ENCODE data around the gene PDIA3. TPM values are rescaled to one million over a fixed set of nuclear protein-coding genes. Genes with fewer than 3 reads are reported as not detected.
A peak's percentile ranks its signal among the peaks of the same experiment; 100 is the strongest.

Gene PDIA3
- total RNA-seq, 4 donors from 2014 or later = 99.0 to 143 (median 132) TPM

DNA sequence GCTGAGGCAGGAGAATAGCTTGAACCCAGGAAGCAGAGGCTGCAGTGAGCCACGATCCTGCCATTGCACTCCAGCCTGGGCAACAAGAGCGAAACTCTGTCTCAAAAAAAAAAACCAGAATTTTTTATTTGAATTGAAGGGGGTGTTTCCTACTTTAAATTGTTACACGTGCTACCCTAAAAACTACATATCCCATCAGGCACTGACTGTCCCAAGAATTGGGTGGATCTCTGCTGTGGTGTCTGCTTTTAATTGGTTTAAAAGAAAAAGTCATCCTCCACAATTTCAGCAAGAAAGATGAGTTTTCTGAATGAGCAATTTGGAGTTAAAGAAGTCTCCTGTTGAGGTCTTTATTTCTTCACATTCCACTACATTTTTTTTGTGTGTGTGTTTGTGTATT lies 2.1 kb downstream of the PDIA3 start:
- TF ChIP-seq, protein P1, sequence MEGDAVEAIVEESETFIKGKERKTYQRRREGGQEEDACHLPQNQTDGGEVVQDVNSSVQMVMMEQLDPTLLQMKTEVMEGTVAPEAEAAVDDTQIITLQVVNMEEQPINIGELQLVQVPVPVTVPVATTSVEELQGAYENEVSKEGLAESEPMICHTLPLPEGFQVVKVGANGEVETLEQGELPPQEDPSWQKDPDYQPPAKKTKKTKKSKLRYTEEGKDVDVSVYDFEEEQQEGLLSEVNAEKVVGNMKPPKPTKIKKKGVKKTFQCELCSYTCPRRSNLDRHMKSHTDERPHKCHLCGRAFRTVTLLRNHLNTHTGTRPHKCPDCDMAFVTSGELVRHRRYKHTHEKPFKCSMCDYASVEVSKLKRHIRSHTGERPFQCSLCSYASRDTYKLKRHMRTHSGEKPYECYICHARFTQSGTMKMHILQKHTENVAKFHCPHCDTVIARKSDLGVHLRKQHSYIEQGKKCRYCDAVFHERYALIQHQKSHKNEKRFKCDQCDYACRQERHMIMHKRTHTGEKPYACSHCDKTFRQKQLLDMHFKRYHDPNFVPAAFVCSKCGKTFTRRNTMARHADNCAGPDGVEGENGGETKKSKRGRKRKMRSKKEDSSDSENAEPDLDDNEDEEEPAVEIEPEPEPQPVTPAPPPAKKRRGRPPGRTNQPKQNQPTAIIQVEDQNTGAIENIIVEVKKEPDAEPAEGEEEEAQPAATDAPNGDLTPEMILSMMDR (IDR thresholded peaks at IDR 0.05) = no peak
- DNase-seq (ENCODE audit: low spot score) = no peak
- ATAC-seq (ENCODE audit: low FRiP score) = no peak

GRCh38 chr15:43749690-43750345 lies 3.6 kb downstream of the PDIA3 start:
- TF ChIP-seq, protein P1 (IDR thresholded peaks at IDR 0.05) = no peak
- ATAC-seq (ENCODE audit: low FRiP score) (no peak), DNase-seq (ENCODE audit: low spot score) (no peak)

DNA sequence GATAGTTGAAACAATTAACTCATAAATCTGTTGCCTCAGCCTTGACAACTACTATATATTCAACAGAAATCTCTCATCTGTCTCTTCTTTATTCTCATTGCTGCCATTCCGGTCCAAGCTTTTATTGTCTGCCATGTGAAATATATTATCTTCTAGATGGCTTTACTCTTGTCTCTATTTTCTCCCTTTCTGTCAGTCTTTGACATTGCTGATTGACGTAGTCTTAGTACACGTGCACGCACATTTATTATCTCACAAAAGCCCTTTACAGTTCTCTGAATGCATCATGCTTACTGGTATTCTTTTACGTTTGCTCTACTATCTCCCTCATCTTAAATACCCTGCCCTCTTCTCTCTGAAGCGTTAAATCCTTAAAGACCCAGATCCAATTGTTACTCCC lies 5.6 kb downstream of the PDIA3 start:
- ATAC-seq (ENCODE audit: low FRiP score) = no peak
- DNase-seq (ENCODE audit: low spot score) = no peak
- TF ChIP-seq, protein P1 (IDR thresholded peaks at IDR 0.05) = no peak

- DNase-seq (ENCODE audit: low spot score) (no peak), ATAC-seq (ENCODE audit: low FRiP score) (no peak)
- TF ChIP-seq, protein P1 (IDR thresholded peaks at IDR 0.05) = no peak
Measured at GRCh38 chr15:43762824-43763223, 16.6 kb downstream of the PDIA3 start.

- ATAC-seq (ENCODE audit: low FRiP score) (no peak), DNase-seq (ENCODE audit: low spot score) (no peak)
- TF ChIP-seq, protein P1 (IDR thresholded peaks at IDR 0.05) = no peak
Measured at GRCh38 chr15:43763819-43764446, 17.7 kb downstream of the PDIA3 start.

GRCh38 chr15:43769584-43770228 lies 23.5 kb downstream of the PDIA3 start:
- TF ChIP-seq, protein P1 (IDR thresholded peaks at IDR 0.05) = no peak
- DNase-seq (ENCODE audit: low spot score) (peak; percentile 53), ATAC-seq (ENCODE audit: low FRiP score) (peak; percentile 58)

Data from omental fat pad (tissue), 4 donors.